CD4-positive, alpha-beta T cell treated with Interleukin-15 for 4 hours (primary cell): Measurements from ENCODE around the gene ATP2B1.

Source experiments
- DNase-seq: peaks from one replicate; pipeline ENCODE4 v3.0.0-alpha.2; 2020; ENCODE audit warnings: low spot score

Gene ATP2B1

GRCh38 chr12:89539426-89540223 is 169.0 kb downstream of the ATP2B1 start:
- no peak for DNase-seq

DNA sequence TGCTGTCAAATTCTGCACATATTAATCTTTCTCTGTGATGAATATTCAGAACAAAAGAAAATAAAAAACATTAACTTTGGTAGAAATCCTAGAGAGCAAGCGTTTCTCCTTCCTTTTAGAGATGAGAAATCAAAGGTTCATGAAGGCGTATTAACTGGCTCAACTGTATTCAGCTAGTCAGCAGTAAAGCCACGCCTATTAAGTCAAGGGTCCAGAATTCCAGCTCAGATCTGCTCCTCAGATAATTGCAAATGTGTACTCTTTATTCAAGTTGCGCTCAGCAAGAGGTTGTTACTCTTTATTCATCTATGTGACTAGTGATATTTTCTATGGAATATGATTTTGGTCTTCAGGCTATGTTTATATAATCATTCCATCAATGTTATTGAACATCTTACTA is 169.7 kb downstream of the ATP2B1 start:
- no peak for DNase-seq
